ENCODE data around the gene STON2. TPM values are rescaled to one million over a fixed set of nuclear protein-coding genes. Genes with fewer than 3 reads are reported as not detected.

STON2 gene
- total RNA-seq, 4 donors from 2014 or later: 69.8 to 202 (median 97.0) TPM

DNA sequence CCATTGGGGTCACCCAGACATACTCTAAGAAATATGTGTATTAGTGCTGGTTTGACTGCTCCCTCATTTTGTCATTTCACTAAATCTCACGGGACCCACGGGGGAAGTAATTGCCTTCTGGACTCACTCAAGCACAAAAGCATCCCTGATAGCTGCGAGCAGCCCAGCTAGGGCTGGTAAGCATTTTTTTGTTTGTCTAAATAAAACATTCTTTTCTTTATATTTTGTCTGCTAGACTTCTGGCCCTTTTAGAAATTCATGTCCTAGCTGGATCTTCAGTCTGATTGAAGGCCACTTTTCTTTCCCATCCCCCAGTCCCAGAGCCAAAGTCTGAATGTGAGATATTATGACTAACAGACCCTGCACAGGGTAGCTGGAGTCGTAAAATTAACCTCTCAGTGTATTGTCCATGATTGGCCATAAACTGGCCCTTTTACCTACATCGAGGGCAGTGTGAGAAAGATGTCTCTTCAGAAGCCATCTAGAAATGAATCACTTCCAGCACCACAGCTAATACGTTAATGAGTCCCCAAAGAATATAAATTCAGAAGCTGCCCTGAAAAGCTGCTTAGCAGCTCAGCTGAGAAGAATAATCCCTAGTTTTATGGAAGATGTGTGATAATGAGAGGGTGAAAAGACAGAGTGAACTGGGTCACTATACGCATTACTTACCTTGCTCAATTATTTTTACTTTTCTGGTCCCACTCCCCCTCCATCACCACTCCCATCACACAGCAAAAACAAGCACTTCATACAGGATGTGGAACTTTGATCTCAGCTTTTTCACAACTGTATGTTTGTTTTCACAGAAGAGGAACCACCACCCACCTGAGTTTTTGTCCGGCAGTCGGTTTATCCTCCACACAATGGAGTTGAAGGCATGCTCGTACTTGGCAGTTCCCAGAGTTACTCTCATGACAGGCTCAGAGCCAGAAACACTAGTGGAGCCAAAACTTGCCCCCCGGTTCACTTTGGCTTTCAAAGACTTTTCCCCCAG, 123.8 kb downstream of the STON2 start:
- Histone ChIP-seq H3K9me3 (no peaks in the 10 kb centered on the region), H3K4me1 (peaks cover 14 to 15% of the 10 kb centered on the region in 2 donors), H3K27ac (peak overlapping the region in 1 of 3 donors; percentile 21), H3K27me3 (no peaks in the 10 kb centered on the region), H3K36me3 (peaks cover 0 to 11% of the 10 kb centered on the region in 2 donors), H3K4me3 (replicated peaks in 1 of 3) (no peak overlapping the region)
- TF ChIP-seq, protein P1, sequence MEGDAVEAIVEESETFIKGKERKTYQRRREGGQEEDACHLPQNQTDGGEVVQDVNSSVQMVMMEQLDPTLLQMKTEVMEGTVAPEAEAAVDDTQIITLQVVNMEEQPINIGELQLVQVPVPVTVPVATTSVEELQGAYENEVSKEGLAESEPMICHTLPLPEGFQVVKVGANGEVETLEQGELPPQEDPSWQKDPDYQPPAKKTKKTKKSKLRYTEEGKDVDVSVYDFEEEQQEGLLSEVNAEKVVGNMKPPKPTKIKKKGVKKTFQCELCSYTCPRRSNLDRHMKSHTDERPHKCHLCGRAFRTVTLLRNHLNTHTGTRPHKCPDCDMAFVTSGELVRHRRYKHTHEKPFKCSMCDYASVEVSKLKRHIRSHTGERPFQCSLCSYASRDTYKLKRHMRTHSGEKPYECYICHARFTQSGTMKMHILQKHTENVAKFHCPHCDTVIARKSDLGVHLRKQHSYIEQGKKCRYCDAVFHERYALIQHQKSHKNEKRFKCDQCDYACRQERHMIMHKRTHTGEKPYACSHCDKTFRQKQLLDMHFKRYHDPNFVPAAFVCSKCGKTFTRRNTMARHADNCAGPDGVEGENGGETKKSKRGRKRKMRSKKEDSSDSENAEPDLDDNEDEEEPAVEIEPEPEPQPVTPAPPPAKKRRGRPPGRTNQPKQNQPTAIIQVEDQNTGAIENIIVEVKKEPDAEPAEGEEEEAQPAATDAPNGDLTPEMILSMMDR (IDR thresholded peaks at IDR 0.05): no peak
- TF ChIP-seq POLR2A (IDR thresholded peaks at IDR 0.05): no peak
- WGBS, 2 donors: 71 to 77% methylated on average over 11 of the region's 11 CpGs
- intact Hi-C loops (cut with DNase I): no loop called here
- DNase-seq: no peak

DNA sequence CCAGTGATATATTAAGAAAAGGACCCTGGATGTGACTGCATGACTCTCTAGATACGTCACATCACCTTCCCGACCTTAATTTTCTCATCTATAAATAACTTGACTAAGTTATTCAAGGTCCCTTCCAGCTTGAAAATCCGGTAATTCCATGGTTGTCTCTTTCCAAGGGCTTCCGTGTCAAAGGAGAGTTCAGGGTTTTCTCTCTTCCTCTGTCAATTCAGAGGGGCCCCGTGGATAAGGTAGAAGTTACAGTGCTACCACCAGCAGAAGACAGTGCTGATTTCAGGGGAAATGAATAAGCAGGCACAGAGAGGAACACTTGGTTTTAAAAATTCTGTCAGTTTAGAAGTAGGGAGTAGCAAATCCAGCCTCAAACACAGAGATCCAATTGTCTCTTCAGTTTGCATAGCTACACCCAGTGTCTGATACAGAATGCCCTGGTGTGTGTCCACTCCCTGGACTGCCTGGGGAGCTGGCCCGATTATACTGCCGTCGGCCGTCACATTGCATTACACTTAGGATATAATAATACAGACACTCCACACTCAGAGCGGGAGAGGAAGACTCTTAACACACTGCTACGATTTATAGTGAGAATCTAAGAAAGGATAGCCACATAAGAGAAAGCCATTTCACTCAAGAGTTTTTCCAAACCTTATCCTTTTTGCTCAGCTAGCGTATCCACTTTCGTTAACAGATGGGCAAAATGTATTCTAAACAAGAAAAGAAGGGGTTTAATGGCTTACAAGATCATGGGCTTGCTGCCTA, 124.6 kb downstream of the STON2 start:
- Histone ChIP-seq H3K36me3 (peaks cover 0 to 11% of the 10 kb centered on the region in 2 donors), H3K4me3 (replicated peaks in 1 of 3) (no peak overlapping the region), H3K9me3 (no peaks in the 10 kb centered on the region), H3K4me1 (peaks cover 14 to 15% of the 10 kb centered on the region in 2 donors), H3K27me3 (no peaks in the 10 kb centered on the region), H3K27ac (peak overlapping the region in 1 of 3 donors; percentile 21)
- DNase-seq: no peak
- TF ChIP-seq, protein P1 (IDR thresholded peaks at IDR 0.05): no peak
- no peak for TF ChIP-seq POLR2A (IDR thresholded peaks at IDR 0.05)
- WGBS, 2 donors: 75 to 76% methylated on average over 13 of the region's 13 CpGs
- intact Hi-C loops (cut with DNase I): no loop called here

DNA sequence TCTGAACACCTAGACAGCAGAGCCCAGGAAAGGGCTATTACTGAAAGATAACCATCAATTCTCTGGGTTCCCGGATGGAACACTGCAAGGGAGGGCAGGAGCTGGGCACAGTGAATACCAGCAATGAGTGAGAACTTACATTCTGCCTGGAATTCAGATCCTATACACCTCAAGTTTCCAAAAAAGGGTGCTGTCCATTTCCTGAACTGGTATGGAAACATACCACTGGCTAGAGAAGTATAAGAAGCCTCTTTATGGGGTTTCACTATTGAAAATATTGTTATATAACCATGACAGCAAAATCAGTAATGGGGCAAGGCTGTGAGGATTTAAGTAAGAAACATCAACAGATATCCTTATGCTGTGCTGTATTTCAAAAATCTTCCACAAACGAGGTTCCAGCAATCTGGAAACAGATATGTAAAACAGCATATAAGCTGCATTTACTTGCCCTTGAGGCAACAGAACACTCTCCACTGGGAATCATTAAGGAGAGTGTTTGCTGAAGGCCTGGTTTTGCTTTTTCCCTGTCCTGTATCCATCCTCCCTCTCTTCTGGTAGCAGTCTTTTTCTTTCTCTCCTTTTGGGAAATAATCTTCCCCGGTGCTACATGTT, 126.1 kb downstream of the STON2 start:
- Histone ChIP-seq H3K4me1 (peaks cover 21 to 22% of the 10 kb centered on the region in 2 donors), H3K27ac (peak overlapping the region in 2 of 3 donors; percentile 15 to 58), H3K27me3 (no peaks in the 10 kb centered on the region), H3K36me3 (peaks cover 0 to 11% of the 10 kb centered on the region in 2 donors), H3K9me3 (no peaks in the 10 kb centered on the region), H3K4me3 (replicated peaks in 1 of 3) (no peak overlapping the region)
- intact Hi-C loops (cut with DNase I): loop anchor here (5.0 kb wide), 1 partner anchor 38 kb away; no protein-coding TSS in a partner anchor
- no peak for DNase-seq
- 81 to 85% methylated on average over 3 of the region's 3 CpGs for WGBS, 2 donors
- TF ChIP-seq POLR2A (IDR thresholded peaks at IDR 0.05): no peak
- TF ChIP-seq, protein P1 (IDR thresholded peaks at IDR 0.05): no peak

DNA sequence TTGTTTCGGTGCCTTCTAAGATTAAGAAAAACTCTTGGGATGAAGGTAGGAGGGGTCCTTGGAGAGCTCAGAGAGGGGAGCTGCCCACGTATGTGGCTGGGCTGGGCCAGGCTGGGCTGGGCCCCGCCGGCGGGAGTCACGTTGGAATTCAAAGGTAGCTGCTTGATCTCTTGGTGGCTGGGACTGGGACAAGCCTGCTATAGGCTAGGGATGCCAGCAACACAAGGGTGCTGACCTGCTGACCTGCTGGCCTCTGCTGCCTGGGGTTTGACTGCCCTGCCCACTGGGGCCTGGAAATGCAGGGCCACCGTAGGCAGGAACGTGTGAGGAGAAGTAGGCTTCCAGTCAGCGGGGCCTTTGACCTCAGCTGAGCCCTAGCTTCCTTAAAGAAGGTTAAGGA, 126.6 kb downstream of the STON2 start:
- WGBS, 2 donors: 67 to 84% methylated on average over 9 of the region's 9 CpGs
- TF ChIP-seq, protein P1 (IDR thresholded peaks at IDR 0.05): no peak
- TF ChIP-seq POLR2A (IDR thresholded peaks at IDR 0.05): no peak
- Histone ChIP-seq H3K36me3 (peaks cover 0 to 11% of the 10 kb centered on the region in 2 donors), H3K27ac (peak overlapping the region in 2 of 3 donors; percentile 15 to 58), H3K4me3 (replicated peaks in 1 of 3) (no peak overlapping the region), H3K9me3 (no peaks in the 10 kb centered on the region), H3K27me3 (no peaks in the 10 kb centered on the region), H3K4me1 (peaks cover 21 to 22% of the 10 kb centered on the region in 2 donors)
- no peak for DNase-seq
- intact Hi-C loops (cut with DNase I): loop anchor here (5.0 kb wide), 1 partner anchor 39 kb away; no protein-coding TSS in a partner anchor
